OCI-LY3 (cell line): ENCODE measurements around the gene PTPRJ.
A peak's percentile ranks its signal among the peaks of the same experiment; 100 is the strongest.

ENCODE experiments used
- H2AFZ ChIP-seq: fragments of 200-600, 300-600 bp; shearing (Covaris generic); 2 replicates; pipeline ENCODE4 v1.6.0; 2014; ENCODE audit warnings: antibody characterized with exemption, low read depth, low read length
- H3K27ac ChIP-seq: fragments of 200-600, 300-600 bp; sonication (generic); 2 replicates; pipeline ENCODE4 v1.5.1; 2014; ENCODE audit warnings: mild to moderate bottlenecking, low read length, moderate library complexity, mixed read lengths
- H3K27me3 ChIP-seq: fragments of 200-600, 300-600 bp; sonication (generic); 2 replicates; pipeline ENCODE4 v1.6.1; 2014; ENCODE audit warnings: low read depth, low read length, mixed read lengths
- H3K36me3 ChIP-seq: fragments of 200-600, 300-600 bp; sonication (generic); replicated peaks from 2 replicates; pipeline ENCODE3; 2014; ENCODE audit warnings: low read depth, low read length, mixed read lengths
- H3K4me1 ChIP-seq: fragments of 300-600, 200-600 bp; sonication (generic); 2 replicates; pipeline ENCODE4 v1.6.1; 2014; ENCODE audit warnings: low read length, mixed read lengths
- H3K4me2 ChIP-seq: fragments of 200-600, 300-600 bp; sonication (generic); 2 replicates; pipeline ENCODE4 v1.6.1; 2014; ENCODE audit warnings: low read length, mixed read lengths
- H3K4me3 ChIP-seq: fragments of 300-600, 200-600 bp; sonication (generic); 2 replicates; pipeline ENCODE4 v1.5.1; 2014; ENCODE audit warnings: antibody characterized with exemption, mild to moderate bottlenecking, low read length, moderate library complexity
- H3K79me2 ChIP-seq: fragments of 300-600, 200-600 bp; shearing (Covaris generic); 2 replicates; pipeline ENCODE4 v1.6.1; 2014; ENCODE audit warnings: mild to moderate bottlenecking, low read length, mixed read lengths
- H3K9ac ChIP-seq: fragments of 300-600, 200-600 bp; shearing (Covaris generic); 2 replicates; pipeline ENCODE4 v1.6.0; 2014; ENCODE audit warnings: mild to moderate bottlenecking, low read length, moderate library complexity
- H3K9me3 ChIP-seq: fragments of 200-600, 300-600 bp; shearing (Covaris generic); 2 replicates; pipeline ENCODE4 v1.6.1; 2014; ENCODE audit warnings: low read length, mixed read lengths; ENCODE audit not compliant: insufficient read depth
- H4K20me1 ChIP-seq: fragments of 200-600, 300-600 bp; sonication (generic); 2 replicates; pipeline ENCODE4 v1.6.1; 2016; ENCODE audit warnings: low read length, mixed read lengths; ENCODE audit not compliant: insufficient read depth
- EZH2phosphoT487 ChIP-seq: fragments of 200-600 bp; shearing (Covaris generic); IDR thresholded peaks from 2 replicates; pipeline ENCODE4 v1.6.1; 2018; ENCODE audit warnings: antibody characterized with exemption, mixed run types, low read depth
- TF ChIP-seq, protein P1 (sequence below): fragments of 200-600, 300-600 bp; sonication (generic); IDR thresholded peaks from 2 replicates; pipeline ENCODE4 v1.5.1; 2014; ENCODE audit warnings: antibody characterized with exemption, low read length, low read depth

Gene PTPRJ

DNA sequence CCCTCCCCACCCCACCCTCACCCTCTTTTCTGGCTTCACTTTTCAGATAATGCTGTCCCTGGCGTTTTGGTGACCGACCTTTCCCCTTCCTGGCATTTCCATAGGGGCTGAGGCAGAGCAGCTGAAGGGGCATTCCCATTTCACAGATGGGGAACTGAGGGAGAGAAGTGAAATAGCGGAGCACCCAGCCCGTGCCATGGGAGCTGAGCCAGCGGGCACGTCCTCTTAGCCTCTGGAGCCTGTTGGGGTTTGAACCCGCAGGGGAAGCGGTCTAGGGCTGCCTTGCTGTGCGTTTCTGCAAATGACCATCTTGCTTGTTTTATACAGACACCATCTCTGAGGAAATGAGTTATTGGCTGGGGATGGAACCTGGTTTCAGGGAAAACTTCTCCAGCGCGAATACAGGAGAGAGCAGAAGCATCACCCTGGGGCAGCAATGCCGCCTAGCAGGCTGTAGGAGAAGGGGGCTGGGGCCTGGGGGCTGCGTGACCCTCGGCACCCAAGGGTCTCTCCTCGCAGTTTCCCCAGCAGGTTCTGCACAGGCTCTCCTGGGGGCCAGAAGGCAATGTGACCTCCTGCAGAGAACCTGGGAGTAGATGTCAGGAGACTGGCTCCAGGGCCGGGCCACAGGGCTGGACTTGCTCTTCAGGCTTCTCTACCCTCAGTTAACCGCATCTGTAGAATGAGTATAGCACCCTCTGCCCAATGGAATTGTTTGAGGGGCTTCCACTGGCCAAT is 1.5 kb downstream of the PTPRJ start:
- Histone ChIP-seq H2AFZ (no peak overlapping the region), H4K20me1 (peaks cover 4% of the 10 kb centered on the region; the same call in 1 of the 2 replicates), H3K79me2 (peaks cover 63% of the 10 kb centered on the region), H3K4me3 (peak overlapping the region; percentile 93), H3K9ac (peak overlapping the region; percentile 97), H3K4me1 (peaks cover 55% of the 10 kb centered on the region), H3K27ac (peak overlapping the region; percentile 84), H3K9me3 (no peaks in the 10 kb centered on the region), H3K36me3 (peaks cover 20% of the 10 kb centered on the region), H3K4me2 (peak overlapping the region; percentile 91), H3K27me3 (no peaks in the 10 kb centered on the region; the same call in 1 of the 2 replicates)
- TF ChIP-seq, protein P1, sequence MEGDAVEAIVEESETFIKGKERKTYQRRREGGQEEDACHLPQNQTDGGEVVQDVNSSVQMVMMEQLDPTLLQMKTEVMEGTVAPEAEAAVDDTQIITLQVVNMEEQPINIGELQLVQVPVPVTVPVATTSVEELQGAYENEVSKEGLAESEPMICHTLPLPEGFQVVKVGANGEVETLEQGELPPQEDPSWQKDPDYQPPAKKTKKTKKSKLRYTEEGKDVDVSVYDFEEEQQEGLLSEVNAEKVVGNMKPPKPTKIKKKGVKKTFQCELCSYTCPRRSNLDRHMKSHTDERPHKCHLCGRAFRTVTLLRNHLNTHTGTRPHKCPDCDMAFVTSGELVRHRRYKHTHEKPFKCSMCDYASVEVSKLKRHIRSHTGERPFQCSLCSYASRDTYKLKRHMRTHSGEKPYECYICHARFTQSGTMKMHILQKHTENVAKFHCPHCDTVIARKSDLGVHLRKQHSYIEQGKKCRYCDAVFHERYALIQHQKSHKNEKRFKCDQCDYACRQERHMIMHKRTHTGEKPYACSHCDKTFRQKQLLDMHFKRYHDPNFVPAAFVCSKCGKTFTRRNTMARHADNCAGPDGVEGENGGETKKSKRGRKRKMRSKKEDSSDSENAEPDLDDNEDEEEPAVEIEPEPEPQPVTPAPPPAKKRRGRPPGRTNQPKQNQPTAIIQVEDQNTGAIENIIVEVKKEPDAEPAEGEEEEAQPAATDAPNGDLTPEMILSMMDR = no peak
- no peak for TF ChIP-seq EZH2phosphoT487

DNA sequence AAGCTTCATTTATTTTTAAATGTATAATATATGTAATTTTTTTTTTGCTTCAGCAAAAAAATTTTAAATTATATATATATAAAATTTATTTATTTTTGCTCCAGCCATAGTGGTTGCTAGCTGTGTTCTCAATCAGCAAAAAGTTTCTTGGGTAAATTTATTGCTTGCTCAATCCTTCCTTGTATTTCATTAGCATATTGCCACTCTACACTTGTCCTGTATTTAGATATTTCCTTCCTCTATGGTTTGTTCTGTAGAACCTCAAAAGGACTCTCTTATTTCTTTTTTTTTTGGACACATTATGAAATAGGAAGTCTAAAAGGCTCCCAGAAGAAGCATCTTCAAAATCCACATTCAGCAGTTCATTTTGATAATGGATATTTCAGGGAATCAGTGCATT is 2.3 kb downstream of the PTPRJ start:
- Histone ChIP-seq H3K27ac (peak overlapping the region; percentile 84), H3K4me2 (peak overlapping the region; percentile 91)

DNA sequence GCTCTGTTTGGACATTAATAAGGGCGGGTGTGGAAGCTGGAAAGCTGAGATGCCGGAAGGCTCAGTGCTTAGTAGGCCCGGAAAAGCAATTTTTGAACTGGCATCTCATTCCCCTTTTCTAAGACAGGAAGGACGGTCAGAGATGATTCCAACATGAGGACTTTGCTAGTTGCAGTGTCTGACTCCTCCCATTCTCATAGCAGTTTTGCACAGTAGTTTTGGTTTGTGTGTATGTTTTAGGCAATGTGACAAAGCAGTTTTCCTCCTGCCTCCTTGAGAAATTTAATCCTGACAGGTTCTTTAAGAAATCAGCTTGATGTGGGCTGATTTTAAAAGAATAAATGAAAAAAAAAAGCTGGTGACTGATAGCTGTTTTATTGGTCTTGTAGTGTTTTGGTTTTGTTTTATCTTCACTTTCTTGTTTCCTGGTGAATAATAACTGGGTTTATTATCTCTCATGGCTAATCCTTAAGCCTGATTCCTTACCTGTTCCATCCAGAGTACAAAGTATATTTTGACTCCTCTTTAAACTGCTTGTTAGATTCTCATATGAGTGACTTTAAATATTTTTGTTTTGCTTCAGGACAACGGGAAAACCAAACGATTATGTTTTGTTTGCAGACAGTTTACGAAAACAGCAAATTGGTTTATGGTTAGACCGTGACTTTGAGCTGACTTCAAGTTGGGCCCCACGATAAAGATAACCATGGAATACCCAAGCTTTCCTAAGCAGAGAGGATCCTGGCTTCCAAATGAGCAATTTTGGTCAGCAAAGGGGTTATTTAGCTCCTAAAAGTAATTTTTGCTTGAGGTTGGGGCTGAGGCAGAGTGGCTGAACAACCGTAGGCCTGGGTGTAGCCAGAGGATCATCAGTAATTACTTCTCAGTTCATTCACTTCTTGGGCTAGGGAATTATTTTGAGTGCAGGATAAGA is 3.4 kb downstream of the PTPRJ start:
- Histone ChIP-seq H2AFZ (no peak overlapping the region), H3K4me2 (peak overlapping the region; percentile 51), H3K27ac (peak overlapping the region; percentile 44), H3K79me2 (peaks cover 82% of the 10 kb centered on the region), H3K4me3 (peak overlapping the region; percentile 20), H3K36me3 (peaks cover 25% of the 10 kb centered on the region), H3K4me1 (peaks cover 73% of the 10 kb centered on the region), H3K27me3 (no peaks in the 10 kb centered on the region), H4K20me1 (peaks cover 16% of the 10 kb centered on the region), H3K9me3 (no peaks in the 10 kb centered on the region), H3K9ac (peak overlapping the region; percentile 34)
- no peak for TF ChIP-seq EZH2phosphoT487
- TF ChIP-seq, protein P1 = no peak

More for the DNA sequence above, 2.3 kb downstream of the PTPRJ start:
- H4K20me1 ChIP-seq = peaks cover 8% of the 10 kb centered on the region
- no peak overlapping the region for H2AFZ ChIP-seq
- H3K79me2 ChIP-seq = peaks cover 71% of the 10 kb centered on the region
- H3K9ac ChIP-seq = peak overlapping the region; percentile 97
- H3K4me3 ChIP-seq = peak overlapping the region; percentile 93
- peaks cover 62% of the 10 kb centered on the region for H3K4me1 ChIP-seq
- H3K36me3 ChIP-seq = peaks cover 21% of the 10 kb centered on the region
- no peak for TF ChIP-seq EZH2phosphoT487
- TF ChIP-seq, protein P1 = no peak
- H3K9me3 ChIP-seq = no peaks in the 10 kb centered on the region
- no peaks in the 10 kb centered on the region; the same call in 1 of the 2 replicates for H3K27me3 ChIP-seq

DNA sequence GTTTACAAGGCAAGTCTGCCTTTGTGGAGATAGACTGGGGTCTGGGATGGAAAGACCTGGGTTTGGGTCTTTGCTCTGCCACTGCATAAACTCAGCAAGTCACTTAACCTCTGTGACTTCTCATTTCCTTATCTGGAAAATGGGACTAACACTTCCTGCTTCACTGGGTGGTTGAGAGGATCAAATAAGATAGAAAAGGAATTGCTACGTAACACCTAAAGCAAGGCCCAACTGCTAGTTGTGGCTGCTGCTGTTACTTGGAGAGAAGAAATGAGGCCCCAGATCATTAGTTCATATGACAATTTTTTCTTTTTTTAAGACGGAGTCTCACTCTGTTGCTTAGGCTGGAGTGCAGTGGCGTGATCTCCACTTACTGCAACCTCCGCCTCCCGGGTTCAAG is 5.9 kb downstream of the PTPRJ start:
- Histone ChIP-seq H2AFZ (no peak overlapping the region), H3K9me3 (no peaks in the 10 kb centered on the region), H3K27ac (peak overlapping the region; percentile 90), H3K9ac (no peak overlapping the region), H4K20me1 (peaks cover 32% of the 10 kb centered on the region), H3K4me2 (peak overlapping the region; percentile 93; the same call in 1 of the 2 replicates), H3K27me3 (no peaks in the 10 kb centered on the region), H3K4me1 (peaks cover 82% of the 10 kb centered on the region), H3K36me3 (peaks cover 25% of the 10 kb centered on the region), H3K79me2 (peaks cover 100% of the 10 kb centered on the region), H3K4me3 (no peak overlapping the region)
- no peak for TF ChIP-seq EZH2phosphoT487
- TF ChIP-seq, protein P1 = no peak
